H1 (cell line): ENCODE data around the gene TSHR. TPM values are rescaled to one million over a fixed set of nuclear protein-coding genes. Genes with fewer than 3 reads are reported as not detected.

ENCODE experiments used
- GTF2F1 ChIP-seq: IDR thresholded peaks from 2 replicates; pipeline ENCODE4 v1.6.1; 2012; ENCODE audit warnings: low read depth, low read length, improper control_type of control experiment, borderline replicate concordance
- polyA plus RNA-seq, 7 experiments: library from polyadenylated mRNA; depleted of rRNA in 3 of 7; stranded (reverse) in 5 of 7; unstranded in 2 of 7; fragments of >200 nt in 5 of 7; fragments of 200-250 nt in 2 of 7; gene quantifications; 1 replicate in 5 of 7; 2 replicates in 1 of 7; 4 replicates in 1 of 7; pipeline versions ENCODE4 v1.2.1 to v1.2.3, GENCODE V29; 2011 to 2013; ENCODE audit warnings: missing spikeins in 2 of 7, mixed read lengths in 2 of 7
- total RNA-seq: library from RNA; stranded (reverse); fragmentation: NEBNext Ultra II Directional; extraction: Animal tissue kit (Norgen Biotek cat#: 25700); gene quantifications from 2 replicates; pipeline ENCODE4 v1.2.1, GENCODE V29; 2021
- TF ChIP-seq, protein P1 (sequence below): fragments of 300-600 bp; sonication (generic); IDR thresholded peaks from 2 replicates; pipeline ENCODE4 v1.7.1; 2012; ENCODE audit warnings: low read length, moderate library complexity, mild to moderate bottlenecking, inconsistent platforms; ENCODE audit not compliant: insufficient replicate concordance
- TF ChIP-seq, protein P2 (sequence below): IDR thresholded peaks from 2 replicates; pipeline ENCODE4 v1.6.1; 2012; ENCODE audit warnings: inconsistent platforms

Gene TSHR
- total and polyA plus RNA-seq, 2 of the 8 experiments (the other 6 are each of a cell fraction or from before 2014, with no cell fraction given) = 0.27 TPM; not detected in 1

DNA sequence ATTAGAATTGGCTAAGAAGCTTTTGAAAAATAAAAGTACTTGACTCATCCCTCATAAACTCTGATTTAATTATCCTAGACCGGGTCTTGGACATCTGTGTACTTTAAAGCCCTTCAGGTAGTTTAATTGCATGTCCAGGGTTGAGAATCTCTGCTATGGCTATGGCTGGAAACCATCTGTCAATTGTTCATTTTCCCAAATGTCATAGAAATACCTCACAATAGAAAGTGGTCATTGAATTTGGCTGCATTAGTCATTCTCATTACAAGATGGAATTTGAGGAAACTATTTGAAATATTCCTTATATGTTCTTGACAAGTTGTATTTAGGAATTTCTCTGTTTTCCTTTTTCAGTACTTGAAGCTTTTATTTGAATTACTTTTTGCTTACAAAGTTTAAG is 111.3 kb downstream of the TSHR start (continued):
- TF ChIP-seq, protein P1, sequence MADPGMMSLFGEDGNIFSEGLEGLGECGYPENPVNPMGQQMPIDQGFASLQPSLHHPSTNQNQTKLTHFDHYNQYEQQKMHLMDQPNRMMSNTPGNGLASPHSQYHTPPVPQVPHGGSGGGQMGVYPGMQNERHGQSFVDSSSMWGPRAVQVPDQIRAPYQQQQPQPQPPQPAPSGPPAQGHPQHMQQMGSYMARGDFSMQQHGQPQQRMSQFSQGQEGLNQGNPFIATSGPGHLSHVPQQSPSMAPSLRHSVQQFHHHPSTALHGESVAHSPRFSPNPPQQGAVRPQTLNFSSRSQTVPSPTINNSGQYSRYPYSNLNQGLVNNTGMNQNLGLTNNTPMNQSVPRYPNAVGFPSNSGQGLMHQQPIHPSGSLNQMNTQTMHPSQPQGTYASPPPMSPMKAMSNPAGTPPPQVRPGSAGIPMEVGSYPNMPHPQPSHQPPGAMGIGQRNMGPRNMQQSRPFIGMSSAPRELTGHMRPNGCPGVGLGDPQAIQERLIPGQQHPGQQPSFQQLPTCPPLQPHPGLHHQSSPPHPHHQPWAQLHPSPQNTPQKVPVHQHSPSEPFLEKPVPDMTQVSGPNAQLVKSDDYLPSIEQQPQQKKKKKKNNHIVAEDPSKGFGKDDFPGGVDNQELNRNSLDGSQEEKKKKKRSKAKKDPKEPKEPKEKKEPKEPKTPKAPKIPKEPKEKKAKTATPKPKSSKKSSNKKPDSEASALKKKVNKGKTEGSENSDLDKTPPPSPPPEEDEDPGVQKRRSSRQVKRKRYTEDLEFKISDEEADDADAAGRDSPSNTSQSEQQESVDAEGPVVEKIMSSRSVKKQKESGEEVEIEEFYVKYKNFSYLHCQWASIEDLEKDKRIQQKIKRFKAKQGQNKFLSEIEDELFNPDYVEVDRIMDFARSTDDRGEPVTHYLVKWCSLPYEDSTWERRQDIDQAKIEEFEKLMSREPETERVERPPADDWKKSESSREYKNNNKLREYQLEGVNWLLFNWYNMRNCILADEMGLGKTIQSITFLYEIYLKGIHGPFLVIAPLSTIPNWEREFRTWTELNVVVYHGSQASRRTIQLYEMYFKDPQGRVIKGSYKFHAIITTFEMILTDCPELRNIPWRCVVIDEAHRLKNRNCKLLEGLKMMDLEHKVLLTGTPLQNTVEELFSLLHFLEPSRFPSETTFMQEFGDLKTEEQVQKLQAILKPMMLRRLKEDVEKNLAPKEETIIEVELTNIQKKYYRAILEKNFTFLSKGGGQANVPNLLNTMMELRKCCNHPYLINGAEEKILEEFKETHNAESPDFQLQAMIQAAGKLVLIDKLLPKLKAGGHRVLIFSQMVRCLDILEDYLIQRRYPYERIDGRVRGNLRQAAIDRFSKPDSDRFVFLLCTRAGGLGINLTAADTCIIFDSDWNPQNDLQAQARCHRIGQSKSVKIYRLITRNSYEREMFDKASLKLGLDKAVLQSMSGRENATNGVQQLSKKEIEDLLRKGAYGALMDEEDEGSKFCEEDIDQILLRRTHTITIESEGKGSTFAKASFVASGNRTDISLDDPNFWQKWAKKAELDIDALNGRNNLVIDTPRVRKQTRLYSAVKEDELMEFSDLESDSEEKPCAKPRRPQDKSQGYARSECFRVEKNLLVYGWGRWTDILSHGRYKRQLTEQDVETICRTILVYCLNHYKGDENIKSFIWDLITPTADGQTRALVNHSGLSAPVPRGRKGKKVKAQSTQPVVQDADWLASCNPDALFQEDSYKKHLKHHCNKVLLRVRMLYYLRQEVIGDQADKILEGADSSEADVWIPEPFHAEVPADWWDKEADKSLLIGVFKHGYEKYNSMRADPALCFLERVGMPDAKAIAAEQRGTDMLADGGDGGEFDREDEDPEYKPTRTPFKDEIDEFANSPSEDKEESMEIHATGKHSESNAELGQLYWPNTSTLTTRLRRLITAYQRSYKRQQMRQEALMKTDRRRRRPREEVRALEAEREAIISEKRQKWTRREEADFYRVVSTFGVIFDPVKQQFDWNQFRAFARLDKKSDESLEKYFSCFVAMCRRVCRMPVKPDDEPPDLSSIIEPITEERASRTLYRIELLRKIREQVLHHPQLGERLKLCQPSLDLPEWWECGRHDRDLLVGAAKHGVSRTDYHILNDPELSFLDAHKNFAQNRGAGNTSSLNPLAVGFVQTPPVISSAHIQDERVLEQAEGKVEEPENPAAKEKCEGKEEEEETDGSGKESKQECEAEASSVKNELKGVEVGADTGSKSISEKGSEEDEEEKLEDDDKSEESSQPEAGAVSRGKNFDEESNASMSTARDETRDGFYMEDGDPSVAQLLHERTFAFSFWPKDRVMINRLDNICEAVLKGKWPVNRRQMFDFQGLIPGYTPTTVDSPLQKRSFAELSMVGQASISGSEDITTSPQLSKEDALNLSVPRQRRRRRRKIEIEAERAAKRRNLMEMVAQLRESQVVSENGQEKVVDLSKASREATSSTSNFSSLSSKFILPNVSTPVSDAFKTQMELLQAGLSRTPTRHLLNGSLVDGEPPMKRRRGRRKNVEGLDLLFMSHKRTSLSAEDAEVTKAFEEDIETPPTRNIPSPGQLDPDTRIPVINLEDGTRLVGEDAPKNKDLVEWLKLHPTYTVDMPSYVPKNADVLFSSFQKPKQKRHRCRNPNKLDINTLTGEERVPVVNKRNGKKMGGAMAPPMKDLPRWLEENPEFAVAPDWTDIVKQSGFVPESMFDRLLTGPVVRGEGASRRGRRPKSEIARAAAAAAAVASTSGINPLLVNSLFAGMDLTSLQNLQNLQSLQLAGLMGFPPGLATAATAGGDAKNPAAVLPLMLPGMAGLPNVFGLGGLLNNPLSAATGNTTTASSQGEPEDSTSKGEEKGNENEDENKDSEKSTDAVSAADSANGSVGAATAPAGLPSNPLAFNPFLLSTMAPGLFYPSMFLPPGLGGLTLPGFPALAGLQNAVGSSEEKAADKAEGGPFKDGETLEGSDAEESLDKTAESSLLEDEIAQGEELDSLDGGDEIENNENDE = no peak
- TF ChIP-seq, protein P2, sequence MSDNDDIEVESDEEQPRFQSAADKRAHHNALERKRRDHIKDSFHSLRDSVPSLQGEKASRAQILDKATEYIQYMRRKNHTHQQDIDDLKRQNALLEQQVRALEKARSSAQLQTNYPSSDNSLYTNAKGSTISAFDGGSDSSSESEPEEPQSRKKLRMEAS = no peak
- no peak for TF ChIP-seq GTF2F1
